ENCODE data around the gene PLXNA3.

The PLXNA3 gene

DNA sequence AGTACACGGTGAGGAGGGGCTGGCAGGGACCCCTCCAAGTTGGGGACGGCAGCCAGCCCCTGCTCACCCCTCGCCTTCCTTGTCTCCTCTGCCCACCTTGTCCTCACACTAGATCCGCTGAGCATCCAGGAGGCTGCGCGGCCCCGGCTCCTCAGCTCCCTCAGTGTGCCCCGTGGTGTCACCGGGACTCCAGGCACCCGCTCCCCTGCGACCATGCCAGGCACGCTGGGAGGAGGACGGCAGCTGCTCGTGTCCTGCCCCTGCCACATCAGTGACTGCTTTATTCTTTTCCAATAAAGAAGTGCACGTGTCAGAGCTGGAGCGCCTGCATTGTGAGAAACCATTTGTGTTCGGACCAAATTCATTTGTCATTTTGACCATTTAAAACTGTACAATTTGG, 7.8 kb upstream of the PLXNA3 start:
- no peak overlapping the region for H2BK5ac ChIP-seq (ENCODE audit: low read depth, low read length, poor library complexity, severe bottlenecking)
- peaks cover 22% of the 10 kb centered on the region for H3K79me1 ChIP-seq (replicated peaks; ENCODE audit: low read length, poor library complexity, severe bottlenecking)
- H2BK15ac ChIP-seq (ENCODE audit: low read depth, poor library complexity, severe bottlenecking) = no peak overlapping the region
- no peak overlapping the region for H3K9ac ChIP-seq (ENCODE audit: low read length)
- no peak for DNase-seq
- H2BK12ac ChIP-seq (ENCODE audit: low read length in 2 of 2) = no peak overlapping the region
- H3K4me2 ChIP-seq (ENCODE audit: low read length, poor library complexity, severe bottlenecking) = no peak overlapping the region
- H3K4me3 ChIP-seq (ENCODE audit: insufficient read depth in 1 of 2, low read depth in 1 of 2, low read length in 2 of 2) = no peak overlapping the region
- peaks cover 17% of the 10 kb centered on the region for H3K4me1 ChIP-seq (ENCODE audit: control insufficient read depth, insufficient read depth, low read depth, low read length)
- no peak overlapping the region for H3K14ac ChIP-seq (ENCODE audit: low read length in 2 of 2)
- H3K36me3 ChIP-seq (ENCODE audit: control insufficient read depth in 1 of 2, insufficient read depth in 2 of 2, low read depth in 1 of 2, low read length in 2 of 2) = peaks cover 72 to 73% of the 10 kb centered on the region in 2 experiments
- no peak overlapping the region for H4K8ac ChIP-seq (ENCODE audit: low read length)
- H3K4ac ChIP-seq (ENCODE audit: low read depth in 1 of 2, low read length in 2 of 2) = no peak overlapping the region
- 97% methylated on average over 16 of the region's 17 CpGs for WGBS
- no peak overlapping the region for H2BK120ac ChIP-seq (ENCODE audit: low read depth, low read length)
- no peak overlapping the region for H3K18ac ChIP-seq (ENCODE audit: low read depth in 1 of 2, low read length in 2 of 2)
- H2AK5ac ChIP-seq (ENCODE audit: low read length, severe bottlenecking) = no peak overlapping the region
- no peak overlapping the region for H3K23ac ChIP-seq (ENCODE audit: low read length in 2 of 2)
- no peaks in the 10 kb centered on the region for H3K9me3 ChIP-seq (ENCODE audit: control insufficient read depth, low read length)
- H4K91ac ChIP-seq (ENCODE audit: low read length) = no peak overlapping the region
- no peaks in the 10 kb centered on the region for H3K27me3 ChIP-seq (ENCODE audit: control insufficient read depth in 1 of 2, insufficient read depth in 1 of 2, low read length in 2 of 2)
- no peak overlapping the region for H2AFZ ChIP-seq (ENCODE audit: low read depth, low read length)
- no peak overlapping the region for H3K27ac ChIP-seq (ENCODE audit: low read length, poor library complexity, severe bottlenecking)

DNA sequence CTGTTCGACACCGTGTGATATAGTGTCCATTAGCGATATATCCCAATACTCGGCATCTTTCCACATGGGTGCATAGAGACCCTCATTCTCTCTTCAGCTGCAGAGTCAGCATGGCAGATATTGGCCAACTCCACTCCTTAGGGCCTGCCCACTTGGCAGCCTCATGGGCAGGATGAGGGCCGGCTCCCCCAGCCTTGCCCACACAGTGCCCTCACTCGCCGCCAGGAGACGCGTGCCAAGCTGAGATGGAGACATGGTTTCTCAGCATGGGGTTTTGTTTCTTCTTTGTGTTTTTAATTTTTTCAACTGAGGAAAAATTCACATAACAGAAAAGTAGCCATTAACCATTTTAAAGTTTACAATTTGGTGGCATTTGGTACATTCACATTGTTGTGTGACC, 5.3 kb upstream of the PLXNA3 start:
- no peak overlapping the region for H2AK5ac ChIP-seq (ENCODE audit: low read length, severe bottlenecking)
- 99% methylated on average over 5 of the region's 9 CpGs for WGBS
- H3K4me2 ChIP-seq (ENCODE audit: low read length, poor library complexity, severe bottlenecking) = no peak overlapping the region
- no peak for DNase-seq
- peaks cover 47 to 50% of the 10 kb centered on the region in 2 experiments for H3K36me3 ChIP-seq (ENCODE audit: control insufficient read depth in 1 of 2, insufficient read depth in 2 of 2, low read depth in 1 of 2, low read length in 2 of 2)
- peaks cover 3% of the 10 kb centered on the region for H3K4me1 ChIP-seq (ENCODE audit: control insufficient read depth, insufficient read depth, low read depth, low read length)
- no peak overlapping the region for H2BK5ac ChIP-seq (ENCODE audit: low read depth, low read length, poor library complexity, severe bottlenecking)
- H3K9me3 ChIP-seq (ENCODE audit: control insufficient read depth, low read length) = no peaks in the 10 kb centered on the region
- H3K79me1 ChIP-seq (replicated peaks; ENCODE audit: low read length, poor library complexity, severe bottlenecking) = peaks cover 14% of the 10 kb centered on the region
- H2BK12ac ChIP-seq (ENCODE audit: low read length in 2 of 2) = no peak overlapping the region
- no peak overlapping the region for H3K23ac ChIP-seq (ENCODE audit: low read length in 2 of 2)
- H3K18ac ChIP-seq (ENCODE audit: low read depth in 1 of 2, low read length in 2 of 2) = no peak overlapping the region
- no peaks in the 10 kb centered on the region for H3K27me3 ChIP-seq (ENCODE audit: control insufficient read depth in 1 of 2, insufficient read depth in 1 of 2, low read length in 2 of 2)
- no peak overlapping the region for H3K4me3 ChIP-seq (ENCODE audit: insufficient read depth in 1 of 2, low read depth in 1 of 2, low read length in 2 of 2)
- H3K4ac ChIP-seq (ENCODE audit: low read depth in 1 of 2, low read length in 2 of 2) = no peak overlapping the region
- no peak overlapping the region for H4K91ac ChIP-seq (ENCODE audit: low read length)
- H2AFZ ChIP-seq (ENCODE audit: low read depth, low read length) = no peak overlapping the region
- no peak overlapping the region for H3K9ac ChIP-seq (ENCODE audit: low read length)
- no peak overlapping the region for H2BK15ac ChIP-seq (ENCODE audit: low read depth, poor library complexity, severe bottlenecking)
- no peak overlapping the region for H2BK120ac ChIP-seq (ENCODE audit: low read depth, low read length)
- H3K27ac ChIP-seq (ENCODE audit: low read length, poor library complexity, severe bottlenecking) = no peak overlapping the region
- no peak overlapping the region for H3K14ac ChIP-seq (ENCODE audit: low read length in 2 of 2)
- H4K8ac ChIP-seq (ENCODE audit: low read length) = no peak overlapping the region

DNA sequence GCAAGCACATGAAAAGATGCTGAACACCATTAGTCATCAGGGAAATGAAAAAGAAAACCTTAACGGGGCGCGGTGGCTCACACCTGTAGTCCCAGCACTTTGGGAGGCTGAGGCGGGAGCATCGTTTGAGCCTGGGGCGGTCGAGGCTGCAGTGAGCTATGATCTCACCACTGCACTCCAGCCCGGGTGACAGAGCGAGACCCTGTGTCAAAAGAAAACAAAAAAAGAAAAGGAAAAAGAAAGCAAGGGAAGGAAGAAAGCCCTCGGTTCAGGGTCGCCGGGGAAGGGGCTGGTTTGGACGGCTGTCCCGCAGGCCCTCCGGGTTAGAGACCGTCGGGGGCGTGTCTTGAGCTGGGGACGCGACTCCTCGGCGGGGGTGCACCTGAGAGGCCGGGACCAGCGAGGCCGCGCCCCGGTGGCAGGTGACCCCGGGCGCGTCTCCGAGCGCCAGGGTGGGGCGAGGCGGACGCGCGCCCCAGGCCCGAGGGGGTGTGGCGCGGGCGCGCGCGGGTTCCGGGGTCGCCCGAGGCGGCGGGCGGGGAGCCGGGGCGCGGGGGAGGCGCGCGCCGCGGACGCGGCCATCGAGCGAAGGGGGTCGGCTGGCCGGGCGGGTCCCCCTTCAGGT, 478 bp upstream of the PLXNA3 start:
- no peak overlapping the region for H2AK5ac ChIP-seq (ENCODE audit: low read length, severe bottlenecking)
- H2BK5ac ChIP-seq (ENCODE audit: low read depth, low read length, poor library complexity, severe bottlenecking) = no peak overlapping the region
- no peaks in the 10 kb centered on the region for H3K9me3 ChIP-seq (ENCODE audit: control insufficient read depth, low read length)
- H3K36me3 ChIP-seq (ENCODE audit: control insufficient read depth in 1 of 2, insufficient read depth in 2 of 2, low read depth in 1 of 2, low read length in 2 of 2) = peaks cover 24 to 32% of the 10 kb centered on the region in 2 experiments
- H2BK120ac ChIP-seq (ENCODE audit: low read depth, low read length) = peak overlapping the region; percentile 92
- peak overlapping the region; percentile 65 for H3K4me2 ChIP-seq (ENCODE audit: low read length, poor library complexity, severe bottlenecking)
- H2BK12ac ChIP-seq (ENCODE audit: low read length in 2 of 2) = no peak overlapping the region
- H3K14ac ChIP-seq (ENCODE audit: low read length in 2 of 2) = no peak overlapping the region
- peak overlapping the region; percentile 28 for H2BK15ac ChIP-seq (ENCODE audit: low read depth, poor library complexity, severe bottlenecking)
- DNase-seq = no peak
- H4K8ac ChIP-seq (ENCODE audit: low read length) = no peak overlapping the region
- no peak overlapping the region for H2AFZ ChIP-seq (ENCODE audit: low read depth, low read length)
- H3K4me1 ChIP-seq (ENCODE audit: control insufficient read depth, insufficient read depth, low read depth, low read length) = peaks cover 18% of the 10 kb centered on the region
- H3K27ac ChIP-seq (ENCODE audit: low read length, poor library complexity, severe bottlenecking) = no peak overlapping the region
- 27% methylated on average over 17 of the region's 65 CpGs for WGBS
- peak overlapping the region in 1 of 2 experiments; percentile 52 for H3K18ac ChIP-seq (ENCODE audit: low read depth in 1 of 2, low read length in 2 of 2)
- H3K27me3 ChIP-seq (ENCODE audit: control insufficient read depth in 1 of 2, insufficient read depth in 1 of 2, low read length in 2 of 2) = no peaks in the 10 kb centered on the region
- H3K9ac ChIP-seq (ENCODE audit: low read length) = peak overlapping the region; percentile 48
- no peak overlapping the region for H3K4ac ChIP-seq (ENCODE audit: low read depth in 1 of 2, low read length in 2 of 2)
- H3K4me3 ChIP-seq (ENCODE audit: insufficient read depth in 1 of 2, low read depth in 1 of 2, low read length in 2 of 2) = peak overlapping the region; percentile 73 to 86
- peaks cover 4% of the 10 kb centered on the region for H3K79me1 ChIP-seq (replicated peaks; ENCODE audit: low read length, poor library complexity, severe bottlenecking)
- peak overlapping the region; percentile 50 for H4K91ac ChIP-seq (ENCODE audit: low read length)
- H3K23ac ChIP-seq (ENCODE audit: low read length in 2 of 2) = no peak overlapping the region

DNA sequence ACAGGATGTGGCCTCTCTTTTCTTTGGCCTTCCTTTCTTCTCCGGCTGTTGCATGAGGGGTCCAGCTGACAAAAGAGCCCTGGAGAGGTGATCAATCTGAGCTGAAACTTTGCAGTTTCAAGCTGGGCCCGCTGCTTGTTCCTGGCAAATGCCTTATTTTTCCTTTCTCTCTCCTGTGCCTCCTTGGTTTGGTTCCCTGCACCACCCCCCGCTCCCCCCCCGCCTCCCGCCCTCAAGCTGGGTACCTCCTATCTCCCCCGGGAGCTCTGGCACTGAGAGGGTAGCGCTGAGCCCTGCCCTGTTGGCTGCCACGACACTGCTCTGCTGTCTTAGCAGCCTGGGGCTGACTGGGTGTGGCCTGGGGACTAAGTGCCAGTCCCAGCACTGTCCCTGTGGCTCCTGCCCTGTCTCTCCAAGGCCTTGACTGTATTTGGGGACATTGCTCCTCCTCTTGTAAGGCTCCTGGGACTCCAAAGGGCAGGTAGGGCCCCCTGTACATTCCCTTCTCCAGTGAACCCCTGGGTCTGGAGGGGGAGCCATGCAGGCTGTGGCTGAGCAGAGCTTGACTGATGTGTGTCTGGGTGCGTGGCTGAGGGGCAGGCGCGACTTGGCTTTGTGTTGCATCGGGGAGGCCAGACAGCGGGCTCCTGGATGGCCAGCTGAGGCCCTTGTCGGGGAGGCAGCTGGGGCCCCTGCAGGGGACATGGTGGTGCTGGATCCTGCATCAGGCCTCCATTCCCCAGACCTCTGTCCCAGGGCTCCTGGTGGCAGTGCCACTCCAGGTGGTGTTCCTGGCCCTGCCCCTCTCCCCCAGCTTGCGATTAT, 1.1 kb downstream of the PLXNA3 start:
- Histone ChIP-seq H3K27me3 (ENCODE audit: control insufficient read depth in 1 of 2, insufficient read depth in 1 of 2, low read length in 2 of 2) (no peaks in the 10 kb centered on the region), H2BK15ac (ENCODE audit: low read depth, poor library complexity, severe bottlenecking) (no peak overlapping the region), H4K91ac (ENCODE audit: low read length) (no peak overlapping the region), H3K4me2 (ENCODE audit: low read length, poor library complexity, severe bottlenecking) (peak overlapping the region; percentile 71), H3K4ac (ENCODE audit: low read depth in 1 of 2, low read length in 2 of 2) (peak overlapping the region in 1 of 2 experiments; percentile 89), H2AK5ac (ENCODE audit: low read length, severe bottlenecking) (no peak overlapping the region), H3K36me3 (ENCODE audit: control insufficient read depth in 1 of 2, insufficient read depth in 2 of 2, low read depth in 1 of 2, low read length in 2 of 2) (peaks cover 28 to 42% of the 10 kb centered on the region in 2 experiments), H3K79me1 (replicated peaks; ENCODE audit: low read length, poor library complexity, severe bottlenecking) (peaks cover 6% of the 10 kb centered on the region), H2AFZ (ENCODE audit: low read depth, low read length) (no peak overlapping the region), H3K14ac (ENCODE audit: low read length in 2 of 2) (peak overlapping the region in 1 of 2 experiments; percentile 99), H3K9me3 (ENCODE audit: control insufficient read depth, low read length) (no peaks in the 10 kb centered on the region), H2BK120ac (ENCODE audit: low read depth, low read length) (peak overlapping the region; percentile 49), H3K9ac (ENCODE audit: low read length) (peak overlapping the region; percentile 79), H2BK12ac (ENCODE audit: low read length in 2 of 2) (no peak overlapping the region), H3K27ac (ENCODE audit: low read length, poor library complexity, severe bottlenecking) (no peak overlapping the region), H4K8ac (ENCODE audit: low read length) (peak overlapping the region; percentile 23), H3K18ac (ENCODE audit: low read depth in 1 of 2, low read length in 2 of 2) (peak overlapping the region in 1 of 2 experiments; percentile 91), H2BK5ac (ENCODE audit: low read depth, low read length, poor library complexity, severe bottlenecking) (no peak overlapping the region), H3K4me3 (ENCODE audit: insufficient read depth in 1 of 2, low read depth in 1 of 2, low read length in 2 of 2) (peak overlapping the region; percentile 83 to 86), H3K23ac (ENCODE audit: low read length in 2 of 2) (peak overlapping the region in 1 of 2 experiments; percentile 96), H3K4me1 (ENCODE audit: control insufficient read depth, insufficient read depth, low read depth, low read length) (peaks cover 18% of the 10 kb centered on the region)
- DNase-seq = no peak
- WGBS = 22% methylated on average over 12 of the region's 15 CpGs

Measured in mesenchymal stem cell (in vitro differentiated cells and primary cell).